HG02870 (cell line): Measurements from ENCODE around the gene PRDM7.
A peak's percentile ranks its signal among the peaks of the same experiment; 100 is the strongest.

ENCODE experiments used
- ATAC-seq: cut with Tn5 transposase; IDR thresholded peaks from one replicate; pipeline ENCODE4 v1.9.1; 2021; ENCODE audit warnings: mild to moderate bottlenecking, moderate library complexity; ENCODE audit not compliant: unreplicated experiment

PRDM7 gene

GRCh38 chr16:90040152-90041023 is 36.7 kb downstream of the PRDM7 start:
- no peak for ATAC-seq

GRCh38 chr16:90037276-90037675 is 39.9 kb downstream of the PRDM7 start:
- ATAC-seq = no peak

- ATAC-seq = no peak
Observed at GRCh38 chr16:90035902-90036301, 41.2 kb downstream of the PRDM7 start.

GRCh38 chr16:90034504-90034903 is 42.6 kb downstream of the PRDM7 start:
- no peak for ATAC-seq

- no peak for ATAC-seq
Observed at GRCh38 chr16:90033387-90033786, 43.7 kb downstream of the PRDM7 start.

- ATAC-seq = no peak
Observed at GRCh38 chr16:90032674-90033331, 44.3 kb downstream of the PRDM7 start.

GRCh38 chr16:90031931-90032673 is 45.0 kb downstream of the PRDM7 start:
- no peak for ATAC-seq

GRCh38 chr16:90031186-90031930 is 45.8 kb downstream of the PRDM7 start:
- ATAC-seq = no peak

- no peak for ATAC-seq
Observed at GRCh38 chr16:90028985-90029384, 48.1 kb downstream of the PRDM7 start.

- no peak for ATAC-seq
Observed at GRCh38 chr16:90027611-90028010, 49.5 kb downstream of the PRDM7 start.

GRCh38 chr16:90026135-90026534 is 51.0 kb downstream of the PRDM7 start:
- no peak for ATAC-seq

GRCh38 chr16:90023078-90023447 is 54.1 kb downstream of the PRDM7 start:
- no peak for ATAC-seq

- ATAC-seq = peak; percentile 67
Observed at GRCh38 chr16:90022209-90023077, 54.7 kb downstream of the PRDM7 start.

- ATAC-seq = no peak
Observed at GRCh38 chr16:90020838-90021382, 56.2 kb downstream of the PRDM7 start.

- ATAC-seq = no peak
Observed at GRCh38 chr16:90020260-90020837, 56.8 kb downstream of the PRDM7 start.

- no peak for ATAC-seq
Observed at GRCh38 chr16:90019543-90020259, 57.4 kb downstream of the PRDM7 start.

- ATAC-seq = no peak
Observed at GRCh38 chr16:90018652-90019542, 58.2 kb downstream of the PRDM7 start, which contains the start of gene DBNDD1. DBNDD1 (minus strand) TSS chr16:90019456; CDS start chr16:90019341, 115 bp downstream.

GRCh38 chr16:90018297-90018651 is 58.9 kb downstream of the PRDM7 start:
- no peak for ATAC-seq
